Fibroblast of pulmonary artery (primary cell): Measurements from ENCODE around the gene ALG9.

Source experiments
- DNase-seq: peaks from one replicate; pipeline ENCODE4 v3.0.0-alpha.2; 2010; ENCODE audit warnings: low read depth
- H3K4me3 ChIP-seq: replicated peaks from 2 replicates; pipeline ENCODE4 v1.5.1; 2011; ENCODE audit warnings: low read depth, mild to moderate bottlenecking, control low read depth, low read length, moderate library complexity
- CTCF ChIP-seq: IDR thresholded peaks from 2 replicates; pipeline ENCODE4 v1.5.1; 2011; ENCODE audit warnings: mild to moderate bottlenecking, control low read depth, low read length, inconsistent platforms; ENCODE audit errors: missing control alignments

ALG9 gene

GRCh38 chr11:111837366-111837891 lies 34.0 kb downstream of the ALG9 start:
- no peak for DNase-seq
- no peak overlapping the region for H3K4me3 ChIP-seq
- no peak for TF ChIP-seq CTCF

GRCh38 chr11:111836721-111837120 lies 34.7 kb downstream of the ALG9 start:
- peak; percentile 29 for DNase-seq
- no peak overlapping the region for H3K4me3 ChIP-seq
- no peak for TF ChIP-seq CTCF

GRCh38 chr11:111836162-111836561 lies 35.2 kb downstream of the ALG9 start:
- no peak for DNase-seq
- TF ChIP-seq CTCF, result no peak

GRCh38 chr11:111835665-111836064 lies 35.7 kb downstream of the ALG9 start:
- DNase-seq, result no peak
- no peak for TF ChIP-seq CTCF
- H3K4me3 ChIP-seq, result no peak overlapping the region

More at GRCh38 chr11:111836162-111836561, 35.2 kb downstream of the ALG9 start:
- no peak overlapping the region for H3K4me3 ChIP-seq

- DNase-seq, result no peak
- no peak overlapping the region for H3K4me3 ChIP-seq
- no peak for TF ChIP-seq CTCF
Observed at GRCh38 chr11:111834432-111835163, 36.8 kb downstream of the ALG9 start.

GRCh38 chr11:111833524-111833923 lies 37.9 kb downstream of the ALG9 start:
- TF ChIP-seq CTCF, result no peak
- no peak overlapping the region for H3K4me3 ChIP-seq
- DNase-seq, result peak; percentile 17
